ENCODE data around the gene RIIAD1.
A peak's percentile ranks its signal among the peaks of the same experiment; 100 is the strongest.

RIIAD1 gene

GRCh38 chr1:151710187-151710840 is 11.0 kb upstream of the RIIAD1 start:
- peak; percentile 28 for DNase-seq (ENCODE audit: low spot score)
- no peak for FAIRE-seq

- no peak for FAIRE-seq
- no peak for DNase-seq (ENCODE audit: low spot score)
These were observed 10.1 kb upstream of the RIIAD1 start for GRCh38 chr1:151711044-151711800.

- DNase-seq (ENCODE audit: low spot score) = no peak
- FAIRE-seq = no peak
These were observed 9.4 kb upstream of the RIIAD1 start for GRCh38 chr1:151711951-151712350.

GRCh38 chr1:151713044-151713443 is 8.3 kb upstream of the RIIAD1 start:
- FAIRE-seq = no peak
- no peak for DNase-seq (ENCODE audit: low spot score)

GRCh38 chr1:151713874-151714273 is 7.4 kb upstream of the RIIAD1 start:
- FAIRE-seq (no peak), DNase-seq (ENCODE audit: low spot score) (no peak)

GRCh38 chr1:151714820-151715725 is 6.2 kb upstream of the RIIAD1 start:
- FAIRE-seq = no peak
- DNase-seq (ENCODE audit: low spot score) = no peak

- DNase-seq (ENCODE audit: low spot score) = no peak
These were observed 5.5 kb upstream of the RIIAD1 start for GRCh38 chr1:151715726-151716404.

GRCh38 chr1:151716405-151716762 is 4.9 kb upstream of the RIIAD1 start:
- no peak for FAIRE-seq

More at GRCh38 chr1:151715726-151716404, 5.5 kb upstream of the RIIAD1 start:
- FAIRE-seq = no peak

GRCh38 chr1:151716771-151717631 is 4.3 kb upstream of the RIIAD1 start, which contains the start of gene CELF3:
Gene CELF3, minus strand, starts transcription at chr1:151716803. Its CDS starts 783 bp downstream, at chr1:151716020.
- no peak for FAIRE-seq
- DNase-seq (ENCODE audit: low spot score) = no peak

More at GRCh38 chr1:151716405-151716762, 4.9 kb upstream of the RIIAD1 start:
- DNase-seq (ENCODE audit: low spot score) = no peak

- FAIRE-seq (no peak), DNase-seq (ENCODE audit: low spot score) (no peak)
These were observed 3.3 kb upstream of the RIIAD1 start for GRCh38 chr1:151718011-151718431.

GRCh38 chr1:151718666-151719065 is 2.7 kb upstream of the RIIAD1 start:
- DNase-seq (ENCODE audit: low spot score) = no peak
- no peak for FAIRE-seq

- no peak for FAIRE-seq
- DNase-seq (ENCODE audit: low spot score) = no peak
These were observed 1.2 kb upstream of the RIIAD1 start for GRCh38 chr1:151720125-151720524.

- FAIRE-seq = no peak
- no peak for DNase-seq (ENCODE audit: low spot score)
These were observed 768 bp upstream of the RIIAD1 start for GRCh38 chr1:151720554-151720953.

GRCh38 chr1:151721788-151722510 is 627 bp downstream of the RIIAD1 start:
- DNase-seq (ENCODE audit: low spot score) = no peak
- no peak for FAIRE-seq

- FAIRE-seq (no peak), DNase-seq (ENCODE audit: low spot score) (no peak)
These were observed 2.5 kb downstream of the RIIAD1 start for GRCh38 chr1:151723726-151724370.

GRCh38 chr1:151728151-151729054 is 7.1 kb downstream of the RIIAD1 start:
- FAIRE-seq (no peak), DNase-seq (ENCODE audit: low spot score) (no peak)

GRCh38 chr1:151729157-151729965 is 8.0 kb downstream of the RIIAD1 start:
- DNase-seq (ENCODE audit: low spot score) (no peak), FAIRE-seq (no peak)
